ENCODE data around the gene ADAMTS15. TPM values are rescaled to one million over a fixed set of nuclear protein-coding genes. Genes with fewer than 3 reads are reported as not detected.
A peak's percentile ranks its signal among the peaks of the same experiment; 100 is the strongest.

The ADAMTS15 gene
- total and polyA plus RNA-seq, 2 donors (not counting 1 experiment from before 2014, with no cell fraction given), result 18.2 to 24.9 TPM

GRCh38 chr11:130413405-130414106 is 34.9 kb upstream of the ADAMTS15 start:
- H3K9me3 ChIP-seq (ENCODE audit: control insufficient read depth, insufficient read depth, low read depth, low read length), result no peaks in the 10 kb centered on the region
- H3K4me2 ChIP-seq (ENCODE audit: extremely low read depth, insufficient read depth, low read length), result peak overlapping the region; percentile 44
- H3K79me2 ChIP-seq (ENCODE audit: control insufficient read depth, insufficient read depth, low read length), result no peaks in the 10 kb centered on the region
- TF ChIP-seq CTCF (conservative IDR thresholded peaks at IDR 0.05 in 1 of 2, IDR thresholded peaks at IDR 0.05 in 1 of 2; ENCODE audit: low read depth in 1 of 2, low read length in 2 of 2) (no peak), EZH2 (IDR thresholded peaks at IDR 0.05; ENCODE audit: low read length, missing control alignments) (no peak)
- peaks cover 15% of the 10 kb centered on the region for H3K4me1 ChIP-seq (ENCODE audit: control insufficient read depth, extremely low read depth, insufficient read depth, low read length)
- H3K4me3 ChIP-seq (replicated peaks in 1 of 4; ENCODE audit: control extremely low read depth in 1 of 4, insufficient read depth in 1 of 4, low read depth in 3 of 4, low read length in 4 of 4), result no peak overlapping the region
- H3K27me3 ChIP-seq (ENCODE audit: control insufficient read depth, insufficient read depth, low read length), result no peaks in the 10 kb centered on the region
- no peaks in the 10 kb centered on the region for H3K36me3 ChIP-seq (ENCODE audit: control insufficient read depth, insufficient read depth, low read length)
- no peak overlapping the region for H3K9ac ChIP-seq (ENCODE audit: insufficient read depth, low read length)
- no peak overlapping the region for H2AFZ ChIP-seq (ENCODE audit: low read length)
- H3K27ac ChIP-seq (ENCODE audit: insufficient read depth, low read length), result peak overlapping the region; percentile 67
- DNase-seq (ENCODE audit: low read depth in 2 of 2), result peak; percentile 85 to 94
- H4K20me1 ChIP-seq (ENCODE audit: control insufficient read depth, extremely low read depth, insufficient read depth, low read length), result no peaks in the 10 kb centered on the region

- peak in 1 of 2 donors; percentile 31 for DNase-seq (ENCODE audit: low read depth in 2 of 2)
- Histone ChIP-seq H3K79me2 (ENCODE audit: control insufficient read depth, insufficient read depth, low read length) (no peaks in the 10 kb centered on the region), H3K36me3 (ENCODE audit: control insufficient read depth, insufficient read depth, low read length) (no peaks in the 10 kb centered on the region), H3K9me3 (ENCODE audit: control insufficient read depth, insufficient read depth, low read depth, low read length) (no peaks in the 10 kb centered on the region), H3K27me3 (ENCODE audit: control insufficient read depth, insufficient read depth, low read length) (no peaks in the 10 kb centered on the region), H3K4me2 (ENCODE audit: extremely low read depth, insufficient read depth, low read length) (no peak overlapping the region), H2AFZ (ENCODE audit: low read length) (no peak overlapping the region), H3K9ac (ENCODE audit: insufficient read depth, low read length) (no peak overlapping the region), H3K4me1 (ENCODE audit: control insufficient read depth, extremely low read depth, insufficient read depth, low read length) (peaks cover 20% of the 10 kb centered on the region), H3K27ac (ENCODE audit: insufficient read depth, low read length) (peak overlapping the region; percentile 59), H4K20me1 (ENCODE audit: control insufficient read depth, extremely low read depth, insufficient read depth, low read length) (no peaks in the 10 kb centered on the region), H3K4me3 (replicated peaks in 1 of 4; ENCODE audit: control extremely low read depth in 1 of 4, insufficient read depth in 1 of 4, low read depth in 3 of 4, low read length in 4 of 4) (no peak overlapping the region)
- TF ChIP-seq CTCF (conservative IDR thresholded peaks at IDR 0.05 in 1 of 2, IDR thresholded peaks at IDR 0.05 in 1 of 2; ENCODE audit: low read depth in 1 of 2, low read length in 2 of 2) (no peak), EZH2 (IDR thresholded peaks at IDR 0.05; ENCODE audit: low read length, missing control alignments) (no peak)
Measured at GRCh38 chr11:130414107-130415080, 34.1 kb upstream of the ADAMTS15 start.
